Peyer's patch (tissue), 4 donors: Measurements from ENCODE around the gene XRCC5.

Source experiments
- CTCF ChIP-seq, 6 experiments: fragments of 450-650 bp in 4 of 6; fragments of 200-600 bp in 2 of 6; sonication (generic) in 1 of 6; IDR thresholded peaks; one replicate each; pipeline ENCODE4 v1.5.1; 2017 to 2019; ENCODE audit warnings: antibody characterized with exemption in 6 of 6, mild to moderate bottlenecking in 3 of 6, moderate library complexity in 1 of 6
- POLR2A ChIP-seq, 2 donors: fragments of 450-650 bp; IDR thresholded peaks; one replicate each; pipeline ENCODE4 v1.5.1; 2017; ENCODE audit warnings: antibody characterized with exemption in 2 of 2, mild to moderate bottlenecking in 2 of 2, moderate library complexity in 2 of 2

- TF ChIP-seq CTCF (IDR thresholded peaks at IDR 0.05) (peak in 2 of 6 experiments; percentile 4 to 5), POLR2A (IDR thresholded peaks at IDR 0.05) (no peak)
Measured at GRCh38 chr2:216222650-216223352, 113.7 kb downstream of the XRCC5 start.
